Immature natural killer cell (primary cell): Measurements from ENCODE around the gene CYP2A6. TPM values are rescaled to one million over a fixed set of nuclear protein-coding genes. Genes with fewer than 3 reads are reported as not detected.

ENCODE experiments used
- DNase-seq, 3 donors: peaks; one replicate each; pipeline ENCODE4 v3.0.0; 2022; ENCODE audit warnings: mixed read lengths in 1 of 3
- H3K27ac Mint-ChIP-seq, 6 donors: one replicate each; pipeline ENCODE4 v1.8.0; 2020; ENCODE audit warnings: mixed read lengths in 6 of 6, mild to moderate bottlenecking in 5 of 6, inconsistent platforms in 4 of 6, moderate library complexity in 3 of 6
- H3K27me3 Mint-ChIP-seq, 3 donors: one replicate each; pipeline ENCODE4 v1.8.0; 2020 to 2021; ENCODE audit warnings: low read depth in 3 of 3, mild to moderate bottlenecking in 3 of 3, mixed read lengths in 3 of 3, moderate library complexity in 3 of 3, inconsistent platforms in 1 of 3
- H3K36me3 Mint-ChIP-seq, 3 donors: one replicate each; pipeline ENCODE4 v1.8.0; 2020; ENCODE audit warnings: mixed read lengths in 3 of 3, inconsistent platforms in 2 of 3, mild to moderate bottlenecking in 2 of 3
- H3K4me1 Mint-ChIP-seq, 2 donors: one replicate each; pipeline ENCODE4 v1.8.0; 2020; ENCODE audit warnings: inconsistent platforms in 2 of 2, mild to moderate bottlenecking in 2 of 2, mixed read lengths in 2 of 2, moderate library complexity in 1 of 2
- H3K4me3 Mint-ChIP-seq, 5 donors: one replicate each; pipeline ENCODE4 v1.8.0; 2020; ENCODE audit warnings: mild to moderate bottlenecking in 5 of 5, mixed read lengths in 5 of 5, inconsistent platforms in 3 of 5, moderate library complexity in 3 of 5
- H3K9me3 Mint-ChIP-seq, 6 donors: one replicate each; pipeline ENCODE4 v1.8.0; 2020; ENCODE audit warnings: mild to moderate bottlenecking in 6 of 6, mixed read lengths in 6 of 6, inconsistent platforms in 4 of 6, moderate library complexity in 3 of 6
- polyA plus RNA-seq, 3 donors: library from polyadenylated mRNA; unstranded; fragments of 300-500 nt; fragmentation: Illumina TruSeq; gene quantifications; one replicate each; pipeline ENCODE4 v1.2.3, GENCODE V29; 2021

The CYP2A6 gene
- polyA plus RNA-seq, 3 donors from 2014 or later = 0.48 TPM; not detected in 2

GRCh38 chr19:40799558-40800338 lies 50.5 kb downstream of the CYP2A6 start:
- DNase-seq = peak in 2 of 3 donors; percentile 43

GRCh38 chr19:40798683-40799557 lies 51.3 kb downstream of the CYP2A6 start, which contains the start of gene EGLN2:
TSS of gene EGLN2 (plus strand) at chr19:40799191. CDS start at chr19:40800573, 1,382 bp downstream.
- no peaks in the 10 kb centered on the region for H3K9me3 Mint-ChIP-seq
- DNase-seq = peak; percentile 100
- H3K4me3 Mint-ChIP-seq = peak within 1 kb of the TSS; percentile 93 to 100 (median 98)
- H3K4me1 Mint-ChIP-seq = peaks cover 51 to 55% of the 10 kb centered on the region in 2 donors
- peaks cover 10 to 34% (median 21%) of the 10 kb centered on the region in 3 donors for H3K27me3 Mint-ChIP-seq
- H3K36me3 Mint-ChIP-seq = peaks cover 0 to 15% (median 10%) of the 10 kb centered on the region in 3 donors
- H3K27ac Mint-ChIP-seq = peak within 1 kb of the TSS; percentile 100

More at GRCh38 chr19:40799558-40800338, 50.5 kb downstream of the CYP2A6 start:
- peaks cover 10 to 34% (median 21%) of the 10 kb centered on the region in 3 donors for H3K27me3 Mint-ChIP-seq
- H3K4me3 Mint-ChIP-seq = peak overlapping the region; percentile 88 to 99 (median 92)
- H3K27ac Mint-ChIP-seq = peak overlapping the region; percentile 88 to 100 (median 95)
- peaks cover 59 to 64% of the 10 kb centered on the region in 2 donors for H3K4me1 Mint-ChIP-seq
- H3K9me3 Mint-ChIP-seq = no peaks in the 10 kb centered on the region
- peaks cover 0 to 18% (median 15%) of the 10 kb centered on the region in 3 donors for H3K36me3 Mint-ChIP-seq

- DNase-seq = peak; percentile 68 to 76 (median 74)
- Mint-ChIP-seq H3K4me1 (peaks cover 46 to 49% of the 10 kb centered on the region in 2 donors), H3K36me3 (peaks cover 0 to 15% (median 8%) of the 10 kb centered on the region in 3 donors), H3K27ac (peak overlapping the region; percentile 100), H3K9me3 (no peaks in the 10 kb centered on the region), H3K4me3 (peak overlapping the region; percentile 93 to 100 (median 98)), H3K27me3 (peaks cover 10 to 30% (median 19%) of the 10 kb centered on the region in 3 donors)
Observed at GRCh38 chr19:40797963-40798682, 52.1 kb downstream of the CYP2A6 start.

- DNase-seq = no peak
- Mint-ChIP-seq H3K27me3 (peaks cover 10 to 25% (median 18%) of the 10 kb centered on the region in 3 donors), H3K36me3 (peaks cover under 1 to 16% (median 8%) of the 10 kb centered on the region in 3 donors), H3K27ac (peak overlapping the region; percentile 100), H3K4me1 (peaks cover 46 to 49% of the 10 kb centered on the region in 2 donors), H3K9me3 (no peaks in the 10 kb centered on the region), H3K4me3 (peak overlapping the region; percentile 93 to 100 (median 98))
Observed at GRCh38 chr19:40797166-40797962, 52.9 kb downstream of the CYP2A6 start.

Other genes with a start within 250 kb of the CYP2A6 start
- 10 to 100 TPM in 2 of 3 donors, 1 to 10 TPM in 1; 8.9 to 21.5 (median 18.8) TPM for gene LTBP4, start 249.1 kb downstream of the CYP2A6 start, polyA plus RNA-seq
- 1 to 10 TPM in 2 of 3 donors, not detected in 1; 1.3 to 1.7 TPM for gene NUMBL, start 159.8 kb downstream of the CYP2A6 start, polyA plus RNA-seq
- gene COQ8B, start 133.6 kb downstream of the CYP2A6 start, polyA plus RNA-seq = 10 to 100 TPM; 18.3 to 23.5 (median 20.8) TPM
- gene ITPKC, start 133.3 kb downstream of the CYP2A6 start, polyA plus RNA-seq = 1 to 10 TPM; 3.8 to 8.1 (median 4.5) TPM
- 1 to 10 TPM in 2 of 3 donors, not detected in 1; 3.1 to 6.2 TPM for gene ACTMAP, start 100.0 kb downstream of the CYP2A6 start, polyA plus RNA-seq
- 10 to 100 TPM; 28.9 to 78.7 (median 39.2) TPM for gene SNRPA, start 99.2 kb downstream of the CYP2A6 start, polyA plus RNA-seq
- gene MIA, start 74.9 kb downstream of the CYP2A6 start, polyA plus RNA-seq = not detected
- 100 to 1,000 TPM; 129 to 151 (median 150) TPM for gene RAB4B, start 72.2 kb downstream of the CYP2A6 start, polyA plus RNA-seq
- 100 to 1,000 TPM in 2 of 3 donors, 10 to 100 TPM in 1; 88.4 to 124 (median 101) TPM for gene EGLN2, start 51.3 kb downstream of the CYP2A6 start, polyA plus RNA-seq
- gene CYP2A7, start 31.8 kb upstream of the CYP2A6 start, polyA plus RNA-seq = not detected
- gene CYP2B6, start 140.8 kb upstream of the CYP2A6 start, polyA plus RNA-seq = not detected
- gene CYP2A13, start 238.0 kb upstream of the CYP2A6 start, polyA plus RNA-seq = not detected